HG03108 (cell line): ENCODE measurements around the gene PRKCZ.

ENCODE experiments used
- ATAC-seq: cut with Tn5 transposase; IDR thresholded peaks from one replicate; pipeline ENCODE4 v1.9.1; 2021; ENCODE audit warnings: moderate library complexity; ENCODE audit not compliant: unreplicated experiment

PRKCZ gene

DNA sequence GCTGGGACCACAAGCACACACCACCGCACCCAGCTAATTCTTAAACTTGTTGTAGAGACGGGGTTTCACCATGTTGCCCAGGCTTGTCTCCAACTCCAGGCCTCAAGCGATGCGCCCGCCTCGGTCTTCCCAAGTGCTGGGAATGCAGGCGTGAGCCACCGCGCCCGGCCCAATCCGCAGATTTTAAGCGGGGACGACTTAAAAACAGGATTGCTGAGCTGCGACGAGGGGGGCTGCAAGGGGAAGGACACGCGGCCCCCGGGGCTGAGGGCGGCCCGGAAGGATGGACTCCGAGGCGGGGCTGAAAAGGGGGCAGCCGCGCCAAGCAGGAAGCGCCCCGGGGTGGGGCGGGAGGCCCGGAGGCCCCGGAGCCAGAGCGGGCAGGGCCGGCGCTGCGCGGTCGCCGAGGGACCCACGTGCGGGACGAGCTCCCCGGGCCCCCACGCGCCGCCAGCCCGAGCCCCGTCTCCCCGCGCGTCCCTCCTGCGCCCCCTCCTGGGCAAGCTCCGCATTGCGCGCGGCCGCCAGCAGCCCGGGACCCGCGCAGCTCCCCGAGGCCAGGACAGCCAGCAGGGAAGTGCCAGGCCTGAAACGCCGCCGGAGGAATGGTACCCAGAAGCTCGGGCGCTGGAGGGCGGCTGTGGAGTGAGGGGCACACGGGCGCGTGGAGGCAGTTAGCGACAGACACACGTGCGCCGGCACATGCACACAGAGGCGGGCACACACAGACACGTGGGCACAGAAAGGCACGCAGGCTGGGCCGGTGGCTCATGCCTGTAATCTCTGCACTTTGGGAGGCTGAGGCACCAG lies 5.5 kb upstream of the PRKCZ start:
- no peak for ATAC-seq

DNA sequence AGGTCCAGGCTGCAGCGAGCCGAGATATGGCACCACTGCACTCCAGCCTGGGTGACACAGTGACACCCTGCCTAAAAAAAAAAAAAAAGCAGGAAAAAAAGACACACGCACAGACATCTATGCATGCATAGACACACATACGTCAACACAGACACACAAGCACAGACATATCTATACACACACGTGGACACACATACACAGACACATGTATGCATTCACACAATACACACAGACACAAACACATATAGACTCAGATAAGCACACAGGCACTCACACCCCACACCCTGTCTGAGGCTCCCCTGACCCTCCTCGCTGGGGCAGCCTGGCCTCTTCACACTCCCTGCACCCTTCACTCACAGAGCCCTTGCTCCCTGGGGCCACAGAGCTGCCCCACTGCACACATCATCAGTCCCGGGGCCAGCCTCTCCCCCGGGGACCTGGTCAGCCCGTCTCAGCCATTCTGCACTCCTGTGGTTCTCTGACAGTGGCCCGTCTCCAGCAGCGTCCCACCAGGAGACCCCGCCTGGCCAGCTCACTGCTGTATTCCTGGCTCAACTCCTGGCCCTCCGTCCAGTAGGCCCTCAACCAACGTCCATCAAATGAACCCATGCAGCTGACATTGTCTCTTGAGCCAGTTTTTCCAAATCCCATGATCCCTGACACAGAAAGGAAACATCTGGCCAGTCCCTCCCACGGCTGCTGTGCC lies 4.6 kb upstream of the PRKCZ start:
- no peak for ATAC-seq

DNA sequence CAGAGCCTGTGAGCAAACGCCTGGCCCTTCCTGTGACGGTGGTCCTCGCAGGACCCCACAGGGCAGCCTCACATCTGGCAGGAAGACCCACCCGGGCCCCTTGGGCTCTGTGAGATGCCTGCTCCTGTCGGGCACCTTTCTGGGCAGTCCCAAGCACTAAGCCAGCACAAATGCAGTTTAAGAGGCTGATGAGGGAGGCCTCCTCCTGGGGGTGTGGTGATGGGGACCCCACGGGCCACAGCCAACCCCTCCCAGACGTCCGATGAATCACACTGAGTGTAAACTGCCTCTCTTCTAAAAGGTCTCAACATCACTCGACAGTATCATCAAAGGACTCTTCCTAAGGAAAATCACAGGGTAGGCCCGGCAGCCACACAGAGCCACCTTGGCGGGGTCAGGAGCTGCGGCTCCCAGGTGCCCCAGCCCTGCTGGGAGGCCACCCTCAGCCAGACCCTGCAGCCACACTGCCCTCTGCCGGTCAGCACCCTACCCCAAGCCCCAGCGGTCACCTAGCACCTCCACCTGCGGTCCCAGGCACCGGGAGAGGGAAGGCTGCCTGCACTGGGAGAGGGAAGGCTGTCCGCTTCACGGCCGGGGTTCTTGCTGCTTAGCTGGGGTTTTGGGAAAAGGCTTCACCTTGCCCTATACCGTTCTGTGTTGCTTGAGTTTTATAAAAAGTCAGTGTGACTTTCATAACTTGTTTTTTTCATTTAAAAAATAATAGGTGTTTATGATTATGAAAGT lies 3.9 kb upstream of the PRKCZ start:
- no peak for ATAC-seq

DNA sequence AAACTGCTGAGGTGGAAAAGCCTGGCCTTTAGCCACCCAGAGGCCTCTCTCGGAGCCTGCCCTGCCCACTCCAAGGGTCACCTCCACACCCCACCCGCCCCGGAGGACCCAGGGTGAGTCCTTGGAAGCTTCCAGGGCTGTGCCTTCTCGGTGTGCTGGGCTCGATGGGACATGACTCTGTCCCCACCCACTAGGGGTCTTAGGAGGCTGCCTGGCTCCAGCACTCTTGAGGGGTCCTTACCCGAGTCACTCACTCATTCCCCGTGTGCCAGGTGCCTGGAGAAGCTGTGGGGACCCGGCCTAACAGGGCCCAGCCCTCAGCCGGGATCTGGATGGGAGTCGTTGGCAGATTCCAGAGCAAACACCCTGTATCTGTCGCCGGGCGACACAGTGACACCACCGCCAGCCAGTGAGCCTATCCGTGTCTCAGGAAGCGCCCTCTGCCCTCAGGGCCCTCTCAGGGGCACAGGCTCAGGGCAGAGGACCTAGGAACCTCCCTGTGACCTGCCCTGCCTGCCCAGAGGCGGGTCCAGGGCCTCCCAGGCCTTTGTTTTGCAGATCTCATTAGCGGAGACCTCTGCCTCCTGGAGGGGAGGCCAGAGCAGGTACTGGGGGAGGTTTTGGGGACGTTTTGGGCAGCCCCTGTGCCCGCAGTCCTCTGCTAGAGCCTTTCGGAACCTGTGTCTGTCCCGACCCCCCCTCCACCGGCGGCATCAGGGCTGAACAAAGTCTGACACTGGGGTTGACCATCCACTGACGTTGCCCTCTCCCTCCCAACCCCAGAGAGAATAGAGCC lies 3.1 kb upstream of the PRKCZ start:
- ATAC-seq = no peak

DNA sequence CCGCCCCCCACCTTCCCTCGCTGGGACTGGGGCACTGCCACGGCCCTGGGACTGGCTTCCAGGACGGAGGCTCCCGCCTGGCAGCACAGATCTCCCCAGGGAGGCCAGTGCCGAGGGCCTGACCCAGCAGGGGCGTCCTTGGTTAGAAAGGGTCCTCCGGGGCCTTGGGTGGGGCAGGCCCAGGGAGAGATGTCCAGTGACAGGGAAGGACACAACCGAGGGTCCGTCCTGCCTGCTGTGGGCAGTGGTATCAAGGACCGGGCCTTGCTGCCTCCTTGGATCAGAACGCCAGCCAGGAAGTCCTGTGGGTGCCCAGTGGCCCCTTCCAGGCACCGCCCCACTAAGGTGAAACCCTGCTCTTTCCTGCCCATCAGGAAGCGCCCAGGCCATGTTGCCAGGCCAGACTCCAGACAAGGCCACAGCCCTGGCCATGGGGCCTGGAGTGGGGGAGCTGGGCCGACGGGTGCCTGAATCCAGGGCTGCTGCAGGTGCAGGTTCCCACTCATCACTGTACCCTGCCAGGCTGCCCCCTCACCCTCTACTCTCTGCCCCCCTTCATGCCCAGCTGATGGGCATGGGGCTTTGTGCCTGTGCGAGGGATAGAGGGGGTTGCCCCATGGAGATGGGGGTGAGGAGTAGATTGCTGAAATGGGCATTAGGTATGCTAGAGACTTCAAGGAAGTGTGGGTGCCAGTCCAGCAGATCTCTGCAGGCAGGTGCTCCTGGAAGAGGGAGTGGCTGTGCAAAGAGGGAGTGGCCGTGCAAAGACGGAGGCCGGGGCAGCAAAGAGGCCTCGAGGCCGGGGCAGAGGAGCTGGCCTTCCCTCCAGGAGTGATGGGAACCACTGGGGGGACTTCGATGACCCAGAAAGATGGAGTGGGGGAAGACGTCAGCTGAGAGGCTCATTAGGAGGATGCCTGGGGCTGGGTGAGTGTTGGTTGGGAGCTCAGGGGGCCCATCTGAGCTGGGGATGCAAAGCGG lies 2.2 kb upstream of the PRKCZ start:
- ATAC-seq = no peak

DNA sequence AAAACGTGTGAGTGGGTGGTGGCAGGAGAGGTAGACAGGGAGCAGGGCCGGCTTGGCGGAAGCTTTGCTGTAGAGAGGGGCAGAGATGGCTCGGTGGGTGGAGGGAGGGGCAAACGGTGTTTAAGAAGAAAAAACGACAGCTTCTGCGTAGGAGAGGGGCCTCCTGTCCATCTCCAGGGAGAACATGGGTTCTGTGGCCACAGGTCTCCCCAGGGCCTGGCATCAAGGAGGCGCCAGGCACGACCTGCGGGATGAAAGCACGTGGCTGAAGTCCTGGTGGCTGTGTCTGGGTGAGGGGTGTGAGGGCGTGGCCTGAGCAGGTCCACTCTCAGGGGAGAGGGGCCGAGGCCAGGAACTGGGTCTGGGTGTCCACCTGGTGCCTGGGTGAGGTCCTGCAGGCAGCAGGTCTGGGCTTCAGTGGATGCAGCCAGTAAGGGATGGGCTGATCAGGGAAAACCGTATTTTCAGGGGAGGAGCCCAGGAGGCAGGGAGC lies 940 bp upstream of the PRKCZ start:
- no peak for ATAC-seq

DNA sequence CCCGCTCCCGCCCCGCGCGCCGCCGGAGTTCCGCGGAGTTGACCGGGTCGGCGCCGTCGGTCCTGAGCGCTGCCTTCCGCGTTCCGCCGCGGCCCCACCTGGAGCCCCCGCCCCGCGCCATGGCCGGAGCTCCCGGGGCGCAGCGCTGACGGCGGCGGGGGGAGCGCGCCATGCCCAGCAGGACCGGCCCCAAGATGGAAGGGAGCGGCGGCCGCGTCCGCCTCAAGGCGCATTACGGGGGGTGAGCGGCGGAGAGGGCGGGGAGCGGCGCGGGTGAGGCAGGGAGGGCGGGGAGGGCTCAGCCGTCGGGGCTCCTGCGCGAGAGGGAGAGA lies 216 bp downstream of the PRKCZ start:
- peak; percentile 8 for ATAC-seq

DNA sequence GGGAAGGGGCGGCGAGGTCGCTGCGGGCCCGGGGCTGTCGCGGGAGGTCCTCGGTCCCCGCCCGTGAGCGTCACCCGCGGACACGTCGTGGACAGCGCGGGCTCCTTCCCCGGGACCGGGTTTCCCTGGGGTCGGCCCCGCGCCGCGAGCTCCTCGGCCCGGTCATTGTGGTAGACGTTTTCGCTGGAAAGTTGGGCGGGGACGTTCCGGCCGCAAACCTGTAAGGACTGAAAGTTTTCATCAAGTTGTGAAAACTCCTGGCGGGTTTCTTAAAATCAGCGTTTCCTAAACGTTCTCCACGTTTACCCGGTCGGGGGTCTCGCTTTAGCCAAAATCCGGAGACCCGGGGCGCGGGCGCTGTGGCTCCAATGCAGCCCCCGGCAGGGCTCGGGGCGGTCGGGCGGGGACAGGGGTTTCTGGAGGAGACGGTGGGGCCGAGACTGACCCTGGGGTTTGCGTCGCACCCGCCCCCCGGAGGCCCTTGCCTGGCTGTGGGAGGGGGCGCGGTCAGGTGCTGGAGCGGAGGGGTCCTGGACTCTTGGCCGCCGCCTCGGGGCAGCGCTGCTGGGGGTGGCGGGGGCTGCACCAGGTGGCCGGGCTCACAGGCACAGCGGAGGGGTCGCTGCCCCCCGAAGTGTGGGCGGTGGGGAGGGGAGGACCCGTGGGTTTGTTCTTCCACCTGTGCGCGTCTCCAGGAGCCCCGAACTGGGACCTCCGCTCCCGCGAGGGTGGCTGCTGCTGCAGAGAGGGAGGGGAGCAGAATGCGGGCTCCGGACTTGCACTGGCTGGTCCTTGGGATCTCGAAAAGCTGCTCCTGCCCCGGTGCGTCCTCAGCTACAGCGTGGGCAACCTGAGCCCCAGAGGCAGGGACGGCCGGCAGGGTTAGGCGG lies 827 bp downstream of the PRKCZ start:
- no peak for ATAC-seq

DNA sequence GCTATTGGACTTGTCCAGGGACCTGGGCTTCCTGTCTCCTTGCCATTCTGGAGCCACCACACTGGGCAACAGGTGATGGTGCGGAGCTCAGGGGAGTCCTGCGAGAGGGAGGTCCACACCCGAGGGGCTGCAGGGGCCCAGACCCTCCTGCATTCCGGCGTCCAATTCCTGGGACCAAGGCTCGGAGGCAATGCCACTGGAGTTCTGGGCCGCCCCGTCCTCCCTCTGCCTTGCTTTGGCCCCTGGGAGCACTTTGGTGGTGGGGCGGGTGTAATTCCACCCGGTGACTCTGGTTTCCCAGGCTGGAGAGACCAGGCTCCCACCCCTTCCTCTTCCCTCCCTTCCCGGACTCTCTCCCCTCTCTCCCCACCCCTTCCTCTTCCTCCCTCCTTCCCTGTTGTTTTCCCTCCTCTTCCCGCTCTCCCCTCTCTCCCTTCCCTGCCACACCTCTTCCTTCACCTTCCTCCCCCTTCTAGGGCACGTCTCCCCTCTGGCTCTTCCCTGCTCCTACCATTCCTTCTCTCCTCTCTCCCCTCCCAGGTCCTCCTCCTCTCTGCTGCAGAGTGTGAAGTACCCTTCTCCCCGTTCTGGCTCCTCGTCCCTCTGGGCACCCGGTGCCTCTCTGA lies 2.0 kb downstream of the PRKCZ start:
- ATAC-seq = no peak

DNA sequence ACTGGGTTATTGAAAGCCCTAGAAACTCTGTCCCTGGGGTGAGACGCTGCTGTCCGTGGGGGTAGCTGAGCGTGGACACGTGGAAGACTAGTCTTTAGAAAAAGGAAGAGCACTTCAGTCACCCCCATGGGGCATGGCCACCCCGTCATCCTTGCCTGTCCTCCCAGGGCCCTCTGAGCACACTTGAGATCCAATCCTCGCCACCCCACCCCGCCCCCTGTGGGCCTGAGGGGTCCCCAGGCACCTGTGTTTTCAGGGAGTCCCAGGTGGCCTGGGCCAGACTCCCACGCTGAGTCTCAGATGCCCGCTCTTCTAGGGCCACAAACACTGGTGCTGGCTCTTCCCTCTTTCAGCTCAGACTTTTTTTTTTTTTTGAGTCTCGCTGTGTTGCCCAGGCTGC lies 2.5 kb downstream of the PRKCZ start:
- ATAC-seq = no peak

DNA sequence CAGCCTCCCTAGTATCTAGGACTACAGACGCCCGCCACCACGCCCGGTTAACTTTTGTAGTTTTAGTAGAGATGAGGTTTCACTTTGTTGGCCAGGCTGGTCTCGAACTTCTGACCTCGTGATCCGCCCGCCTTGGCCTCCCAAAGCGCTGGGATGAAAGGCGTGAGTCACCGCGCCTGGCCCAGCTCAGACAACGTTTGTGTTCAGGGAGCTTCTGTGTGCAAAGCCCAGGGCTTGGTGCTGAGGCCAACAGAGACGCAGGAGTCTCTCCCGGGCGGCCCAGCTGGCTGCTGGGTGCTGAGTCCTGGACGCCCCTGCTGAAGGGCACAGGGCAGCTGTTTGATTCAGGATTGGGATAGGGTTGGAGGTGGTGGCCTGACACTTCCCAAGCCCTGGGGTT lies 3.0 kb downstream of the PRKCZ start:
- no peak for ATAC-seq

DNA sequence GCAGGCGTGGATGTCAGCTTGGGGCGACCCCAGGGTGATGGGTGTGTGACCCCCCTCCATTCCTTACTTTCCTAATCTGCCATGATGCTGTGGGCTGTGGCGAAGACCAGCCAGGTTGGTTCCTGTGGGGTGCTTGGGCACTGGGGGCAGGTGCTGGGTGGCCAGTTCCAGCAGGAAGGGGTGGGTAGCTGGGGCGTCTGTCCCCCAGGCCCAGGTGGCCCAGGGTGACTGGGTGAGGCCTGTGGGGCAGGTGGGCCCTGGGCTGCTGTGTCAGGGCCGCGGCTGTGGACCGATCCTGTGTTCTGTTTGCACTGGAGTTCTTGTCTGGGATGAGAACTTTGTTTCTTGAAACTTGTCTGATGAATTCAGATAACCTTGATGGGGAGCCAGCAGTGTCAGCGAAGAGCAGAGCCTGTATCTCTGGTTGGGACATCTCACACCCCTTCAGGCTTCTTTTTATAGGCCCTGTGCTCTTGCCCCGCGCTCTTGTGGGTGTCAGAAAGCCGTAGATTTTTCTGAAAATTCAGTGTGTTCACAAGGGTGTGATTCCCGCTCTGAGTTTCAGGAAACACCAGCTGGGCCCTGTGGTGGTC lies 3.7 kb downstream of the PRKCZ start:
- no peak for ATAC-seq

DNA sequence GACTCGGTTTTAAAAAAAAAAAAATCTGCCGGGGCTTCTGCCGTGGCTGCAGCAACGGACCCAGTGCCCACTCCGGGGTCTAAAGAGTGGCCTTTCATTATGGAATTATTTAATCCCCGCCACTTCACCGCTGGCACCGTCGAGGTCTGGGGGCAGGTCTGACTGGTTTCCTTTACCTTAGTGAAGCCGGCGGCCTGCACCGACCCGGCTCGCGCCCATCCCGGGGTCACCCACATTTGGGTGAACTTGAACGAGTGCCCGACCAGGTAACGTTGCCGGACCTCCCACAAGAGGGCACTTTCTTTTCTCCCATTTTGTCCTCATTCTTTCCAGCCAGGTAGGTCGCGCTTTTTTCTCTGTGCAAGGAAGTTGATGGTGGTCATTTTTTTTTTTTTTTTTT lies 4.3 kb downstream of the PRKCZ start:
- ATAC-seq = no peak

DNA sequence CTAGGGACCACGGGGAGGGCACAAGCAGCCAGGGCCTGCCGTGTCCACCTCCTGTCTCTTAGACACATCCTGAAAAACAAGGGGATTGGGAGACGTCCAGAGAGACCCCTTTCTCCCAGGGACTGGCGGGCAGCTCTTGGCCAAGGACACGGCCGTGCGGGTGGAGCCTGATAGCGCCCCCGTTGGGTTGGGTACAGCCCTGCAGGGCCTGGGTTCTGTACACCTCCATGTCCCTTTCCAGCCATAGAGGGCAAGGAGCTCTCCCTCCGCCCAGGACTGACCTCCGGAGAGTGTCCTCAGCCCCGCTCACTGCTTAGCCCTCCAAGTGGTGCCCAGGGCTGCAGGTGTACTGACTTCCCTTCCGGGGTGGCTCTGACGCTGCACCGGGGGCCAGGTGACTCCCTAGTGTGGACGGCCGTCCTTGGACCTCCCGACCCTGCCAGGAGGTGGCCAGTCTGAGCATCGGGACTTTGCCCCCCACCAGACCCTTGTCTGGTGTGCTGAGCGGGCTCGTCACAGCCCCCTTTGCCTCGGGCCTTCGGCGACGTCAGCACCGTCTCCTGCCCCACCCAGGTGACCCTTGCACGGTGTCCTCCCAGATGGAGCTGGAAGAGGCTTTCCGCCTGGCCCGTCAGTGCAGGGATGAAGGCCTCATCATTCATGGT lies 5.8 kb downstream of the PRKCZ start:
- ATAC-seq = no peak

DNA sequence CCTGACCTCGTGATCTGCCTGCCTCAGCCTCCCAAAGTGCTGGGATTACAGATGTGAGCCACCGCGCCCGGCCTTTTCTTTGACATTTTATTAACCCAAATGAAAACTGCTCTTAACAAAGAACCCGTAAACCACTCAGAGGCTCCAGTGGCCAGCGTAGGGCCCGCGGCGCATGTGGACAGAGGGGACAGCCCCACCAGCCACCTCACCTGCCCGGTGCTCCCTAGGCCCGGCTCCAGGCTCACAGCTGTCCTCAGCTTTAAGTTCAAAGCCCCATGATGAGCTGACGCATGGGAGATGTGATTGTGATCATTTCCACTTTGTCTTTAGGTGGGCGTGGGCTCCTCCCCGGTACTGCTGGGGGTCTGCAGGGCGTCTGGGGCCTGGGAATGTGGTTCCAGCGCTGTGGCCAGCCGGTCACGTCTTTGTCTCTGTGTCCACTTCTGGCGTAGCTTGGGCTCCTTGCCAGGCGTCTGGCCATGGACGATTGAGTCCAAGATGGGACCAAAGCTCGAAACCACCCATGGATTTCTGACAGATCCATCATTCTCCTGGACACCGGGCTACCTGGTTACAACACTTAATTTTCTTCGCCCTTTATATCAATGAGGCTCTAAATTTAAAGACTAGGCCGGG lies 6.9 kb downstream of the PRKCZ start:
- no peak for ATAC-seq

DNA sequence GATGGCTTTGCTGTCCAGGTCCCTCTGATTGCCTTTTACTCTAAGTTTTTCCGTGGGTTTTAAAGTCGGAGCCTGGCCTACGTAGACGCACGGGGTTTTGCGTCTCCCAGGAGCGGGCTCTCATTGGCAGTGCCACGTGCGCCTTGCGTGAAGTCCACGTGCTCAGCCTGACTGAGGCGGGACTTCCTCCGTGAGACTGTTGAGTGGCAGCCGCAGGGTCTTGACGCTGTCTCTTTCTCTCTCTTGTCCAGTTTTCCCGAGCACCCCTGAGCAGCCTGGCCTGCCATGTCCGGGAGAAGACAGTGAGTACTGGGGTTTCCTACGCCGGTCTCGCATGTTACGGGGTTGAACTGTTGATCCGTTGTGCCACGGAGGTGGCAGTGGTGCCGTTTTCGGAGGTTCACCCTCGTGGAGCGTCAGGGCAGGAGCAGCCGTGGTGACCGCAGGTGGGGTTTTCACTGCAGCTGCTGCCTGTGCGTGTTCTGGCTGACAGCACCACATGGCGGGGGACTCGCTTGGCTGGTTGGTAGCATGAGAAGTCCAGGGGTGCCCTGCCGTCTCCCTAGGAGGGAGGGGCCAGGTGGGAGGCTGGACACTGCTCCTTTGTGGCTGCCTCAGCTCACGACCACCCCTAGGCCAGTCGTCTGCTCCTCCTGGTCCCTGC lies 9.2 kb downstream of the PRKCZ start:
- ATAC-seq = no peak
